Fibroblast of peridontal ligament (primary cell): ENCODE results near the gene MNX1.

Experiments used
- DNase-seq: peaks from one replicate; pipeline ENCODE4 v3.0.0-alpha.2; 2010; ENCODE audit errors: extremely low read depth

MNX1 gene

DNA sequence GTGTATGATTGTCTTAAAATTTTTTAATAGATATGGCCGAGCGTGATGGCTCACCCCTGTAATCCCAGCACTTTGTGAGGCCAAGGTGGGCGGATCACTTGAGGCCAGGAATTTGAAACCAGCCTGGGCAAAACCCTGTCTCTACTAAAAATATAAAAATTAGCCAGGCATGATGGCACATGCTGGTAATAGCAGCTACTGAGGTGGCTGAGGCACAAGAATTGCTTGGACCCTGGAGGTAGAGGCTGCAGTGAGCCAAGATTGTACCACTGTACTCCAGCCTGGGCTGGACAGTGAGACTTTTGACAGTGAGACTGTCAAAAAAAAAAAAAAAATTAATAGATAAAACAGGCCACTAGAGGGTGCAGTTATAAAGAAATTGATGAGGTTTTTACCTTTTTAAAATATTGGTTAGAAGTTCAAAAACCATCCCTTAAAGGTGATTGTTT, 40.5 kb downstream of the MNX1 start:
- peak; percentile 53 for DNase-seq

GRCh38 chr7:156968183-156968582, 42.3 kb downstream of the MNX1 start:
- no peak for DNase-seq

- DNase-seq, result no peak
Measured at GRCh38 chr7:156966387-156966786, 44.1 kb downstream of the MNX1 start.

GRCh38 chr7:156964971-156965370, 45.5 kb downstream of the MNX1 start:
- DNase-seq, result no peak

GRCh38 chr7:156963472-156963871, 47.0 kb downstream of the MNX1 start:
- DNase-seq, result no peak

DNA sequence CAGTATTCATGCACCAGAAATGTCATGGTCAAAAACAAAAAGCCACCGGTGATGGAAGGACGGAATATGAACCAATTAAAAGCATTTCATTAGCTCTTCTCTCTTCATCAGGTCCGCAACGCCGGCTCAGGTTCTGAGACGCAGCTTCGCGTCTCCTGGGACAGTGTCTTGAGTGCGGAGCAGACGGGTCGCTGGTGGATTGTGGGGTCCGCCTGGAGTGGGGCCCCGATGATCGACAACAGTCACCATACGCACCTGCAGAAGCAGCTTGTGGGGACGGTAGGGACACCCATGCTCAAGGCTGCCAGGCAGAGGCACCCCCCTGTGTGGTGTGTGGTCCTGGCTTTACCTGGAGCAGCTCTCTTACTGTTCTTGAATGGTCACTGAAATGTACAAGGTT, 47.6 kb downstream of the MNX1 start:
- DNase-seq, result no peak

DNA sequence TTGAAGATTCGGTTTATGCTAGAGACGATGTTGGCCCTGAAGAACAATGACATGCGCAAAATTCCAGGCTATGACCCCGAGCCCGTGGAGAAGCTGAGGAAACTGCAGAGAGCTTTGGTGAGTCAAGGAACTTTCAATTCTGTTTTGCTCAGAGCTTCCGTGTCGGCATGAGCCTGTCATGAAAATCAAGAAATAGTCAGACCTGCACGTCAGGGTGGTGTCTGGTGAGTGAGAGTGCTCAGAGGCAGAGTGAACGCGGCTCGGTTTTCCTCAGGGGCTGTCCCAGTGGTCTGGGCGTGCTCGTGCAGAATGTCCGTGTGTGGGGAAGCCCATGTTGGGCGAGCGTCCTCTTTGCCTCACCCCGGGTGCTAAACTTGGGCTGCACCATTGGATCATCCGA, 48.3 kb downstream of the MNX1 start:
- no peak for DNase-seq

DNA sequence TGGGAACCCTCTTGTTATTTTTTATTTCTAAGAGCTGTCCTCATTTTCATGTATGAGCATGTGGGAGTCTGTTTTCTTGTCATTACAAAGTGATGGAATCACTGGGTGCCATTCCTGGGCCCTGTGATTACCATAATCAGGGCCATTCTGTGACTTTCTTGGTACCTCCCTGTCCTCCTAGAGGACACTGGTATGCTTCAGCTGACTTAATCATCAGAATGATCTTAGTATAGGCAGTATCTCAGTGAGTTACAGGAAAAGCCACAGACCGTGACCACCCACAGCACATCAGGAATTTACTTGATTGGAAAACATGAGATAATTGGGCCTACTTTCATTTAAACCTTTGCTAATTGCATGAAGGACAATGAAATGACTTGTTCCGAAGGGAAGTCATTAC, 53.7 kb downstream of the MNX1 start:
- DNase-seq, result peak; percentile 24

DNA sequence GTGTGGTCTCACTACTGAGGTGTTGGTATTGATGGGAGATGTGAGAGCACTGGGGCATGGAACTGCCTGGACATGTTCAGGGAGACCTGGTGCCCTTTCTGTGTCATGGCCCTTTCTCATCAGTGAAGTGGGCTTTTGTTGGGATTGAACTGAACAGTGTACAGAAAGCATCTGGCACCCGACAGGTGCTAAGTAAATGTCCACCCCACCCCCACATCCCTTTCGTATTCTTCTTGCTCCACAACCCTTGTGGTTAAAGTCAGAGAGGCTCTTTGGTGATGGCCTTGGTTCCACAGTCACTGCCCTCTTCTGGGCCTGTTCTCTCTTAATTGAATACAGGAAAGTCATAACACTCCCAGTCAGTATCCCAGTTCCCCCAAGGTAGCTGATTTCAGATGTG, 55.5 kb downstream of the MNX1 start:
- DNase-seq, result no peak
